Measurements from ENCODE around the gene IL22RA1. TPM values are rescaled to one million over a fixed set of nuclear protein-coding genes. Genes with fewer than 3 reads are reported as not detected.

Gene IL22RA1
- total and polyA plus RNA-seq, 12 donors, result 0.06 to 0.76 (median 0.26) TPM; not detected in 2

- Histone ChIP-seq H3K9me3 (replicated peaks in 1 of 3) (no peaks in the 10 kb centered on the region), H3K36me3 (replicated peaks in 1 of 2) (no peaks in the 10 kb centered on the region), H3K4me3 (no peak overlapping the region), H3K27me3 (no peaks in the 10 kb centered on the region), H3K4me1 (replicated peaks in 1 of 2) (no peaks in the 10 kb centered on the region), H3K27ac (no peak overlapping the region)
- intact Hi-C loops (cut with DNase I), result no loop called here
- WGBS, 4 donors, result 82 to 93% (median 91%) methylated on average over 3 of the region's 3 CpGs
- TF ChIP-seq POLR2A (IDR thresholded peaks at IDR 0.05), result no peak
- TF ChIP-seq, protein P1, sequence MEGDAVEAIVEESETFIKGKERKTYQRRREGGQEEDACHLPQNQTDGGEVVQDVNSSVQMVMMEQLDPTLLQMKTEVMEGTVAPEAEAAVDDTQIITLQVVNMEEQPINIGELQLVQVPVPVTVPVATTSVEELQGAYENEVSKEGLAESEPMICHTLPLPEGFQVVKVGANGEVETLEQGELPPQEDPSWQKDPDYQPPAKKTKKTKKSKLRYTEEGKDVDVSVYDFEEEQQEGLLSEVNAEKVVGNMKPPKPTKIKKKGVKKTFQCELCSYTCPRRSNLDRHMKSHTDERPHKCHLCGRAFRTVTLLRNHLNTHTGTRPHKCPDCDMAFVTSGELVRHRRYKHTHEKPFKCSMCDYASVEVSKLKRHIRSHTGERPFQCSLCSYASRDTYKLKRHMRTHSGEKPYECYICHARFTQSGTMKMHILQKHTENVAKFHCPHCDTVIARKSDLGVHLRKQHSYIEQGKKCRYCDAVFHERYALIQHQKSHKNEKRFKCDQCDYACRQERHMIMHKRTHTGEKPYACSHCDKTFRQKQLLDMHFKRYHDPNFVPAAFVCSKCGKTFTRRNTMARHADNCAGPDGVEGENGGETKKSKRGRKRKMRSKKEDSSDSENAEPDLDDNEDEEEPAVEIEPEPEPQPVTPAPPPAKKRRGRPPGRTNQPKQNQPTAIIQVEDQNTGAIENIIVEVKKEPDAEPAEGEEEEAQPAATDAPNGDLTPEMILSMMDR (IDR thresholded peaks at IDR 0.05), result no peak
- no peak for DNase-seq
These were observed 35.5 kb upstream of the IL22RA1 start for GRCh38 chr1:24178407-24178806.

DNA sequence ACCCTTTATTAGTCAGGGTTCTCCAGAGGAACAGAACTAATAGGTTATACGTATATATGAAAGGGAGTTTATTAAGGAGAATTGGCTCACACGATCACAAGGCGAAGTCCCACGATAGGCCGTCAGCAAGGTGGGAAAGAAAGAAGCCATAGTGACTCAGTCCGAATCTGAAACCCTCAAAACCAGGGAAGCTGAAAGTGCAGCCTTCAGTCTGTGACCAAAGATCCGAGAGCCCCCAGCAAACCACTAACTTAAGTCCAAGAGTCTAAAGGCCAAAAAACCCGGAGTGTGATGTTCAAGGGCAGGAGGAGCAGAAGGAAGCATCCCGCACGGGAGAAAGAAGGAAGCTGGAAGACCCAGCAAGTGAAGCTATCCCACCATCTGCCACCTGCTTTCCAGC, 34.2 kb upstream of the IL22RA1 start:
- Histone ChIP-seq H3K9me3 (replicated peaks in 1 of 3) (no peaks in the 10 kb centered on the region), H3K36me3 (replicated peaks in 1 of 2) (no peaks in the 10 kb centered on the region), H3K4me3 (no peak overlapping the region), H3K4me1 (replicated peaks in 1 of 2) (no peaks in the 10 kb centered on the region), H3K27ac (no peak overlapping the region), H3K27me3 (no peaks in the 10 kb centered on the region)
- intact Hi-C loops (cut with DNase I), result no loop called here
- DNase-seq, result no peak
- 88 to 93% (median 92%) methylated on average over 10 of the region's 10 CpGs for WGBS, 4 donors
- no peak for TF ChIP-seq POLR2A (IDR thresholded peaks at IDR 0.05)
- TF ChIP-seq, protein P1 (IDR thresholded peaks at IDR 0.05), result no peak

DNA sequence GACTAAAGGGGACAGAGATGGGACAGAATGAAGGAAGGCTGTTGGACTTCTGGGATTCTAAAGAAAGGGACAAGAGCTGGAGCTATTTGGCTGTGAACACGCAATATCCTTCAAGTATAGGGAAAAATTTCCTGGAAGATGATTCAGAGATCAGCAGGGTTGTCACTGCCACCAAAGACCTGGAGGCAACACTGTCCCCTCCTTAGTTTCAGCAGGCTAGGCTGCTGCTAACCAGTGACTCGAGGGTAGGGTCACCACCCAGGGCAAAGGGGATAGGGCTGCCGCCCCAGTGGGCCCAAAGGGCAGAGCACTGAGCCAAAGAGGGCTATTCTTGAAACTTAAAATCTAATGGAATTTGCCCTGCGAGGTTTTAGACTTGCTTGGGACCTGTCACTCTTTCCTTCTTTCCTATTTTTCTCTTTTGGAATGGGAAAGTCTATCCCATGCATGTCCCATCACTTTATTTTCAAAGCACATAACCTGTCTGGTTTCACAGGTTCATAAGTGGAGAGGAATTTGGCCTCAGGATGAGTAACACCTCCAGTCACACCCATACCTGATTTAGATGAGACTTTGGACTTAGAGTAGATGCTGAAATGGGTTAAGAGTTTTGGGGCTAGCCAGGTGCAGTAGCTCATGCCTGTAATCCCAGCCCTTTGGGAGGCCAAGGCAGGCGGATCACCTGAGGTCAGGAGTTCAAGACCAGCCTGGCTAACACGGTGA, 32.3 kb upstream of the IL22RA1 start:
- H3K36me3 ChIP-seq (replicated peaks in 1 of 2), result no peaks in the 10 kb centered on the region
- no peaks in the 10 kb centered on the region for H3K9me3 ChIP-seq (replicated peaks in 1 of 3)
- H3K27me3 ChIP-seq, result no peaks in the 10 kb centered on the region
- no peak overlapping the region for H3K27ac ChIP-seq
- no peak overlapping the region for H3K4me3 ChIP-seq
- TF ChIP-seq, protein P1 (IDR thresholded peaks at IDR 0.05), result no peak
- TF ChIP-seq POLR2A (IDR thresholded peaks at IDR 0.05), result no peak
- H3K4me1 ChIP-seq (replicated peaks in 1 of 2), result no peaks in the 10 kb centered on the region
- intact Hi-C loops (cut with DNase I), result no loop called here
- WGBS, 4 donors, result 88 to 90% (median 89%) methylated on average over 5 to 6 of the region's 6 CpGs
- no peak for DNase-seq

DNA sequence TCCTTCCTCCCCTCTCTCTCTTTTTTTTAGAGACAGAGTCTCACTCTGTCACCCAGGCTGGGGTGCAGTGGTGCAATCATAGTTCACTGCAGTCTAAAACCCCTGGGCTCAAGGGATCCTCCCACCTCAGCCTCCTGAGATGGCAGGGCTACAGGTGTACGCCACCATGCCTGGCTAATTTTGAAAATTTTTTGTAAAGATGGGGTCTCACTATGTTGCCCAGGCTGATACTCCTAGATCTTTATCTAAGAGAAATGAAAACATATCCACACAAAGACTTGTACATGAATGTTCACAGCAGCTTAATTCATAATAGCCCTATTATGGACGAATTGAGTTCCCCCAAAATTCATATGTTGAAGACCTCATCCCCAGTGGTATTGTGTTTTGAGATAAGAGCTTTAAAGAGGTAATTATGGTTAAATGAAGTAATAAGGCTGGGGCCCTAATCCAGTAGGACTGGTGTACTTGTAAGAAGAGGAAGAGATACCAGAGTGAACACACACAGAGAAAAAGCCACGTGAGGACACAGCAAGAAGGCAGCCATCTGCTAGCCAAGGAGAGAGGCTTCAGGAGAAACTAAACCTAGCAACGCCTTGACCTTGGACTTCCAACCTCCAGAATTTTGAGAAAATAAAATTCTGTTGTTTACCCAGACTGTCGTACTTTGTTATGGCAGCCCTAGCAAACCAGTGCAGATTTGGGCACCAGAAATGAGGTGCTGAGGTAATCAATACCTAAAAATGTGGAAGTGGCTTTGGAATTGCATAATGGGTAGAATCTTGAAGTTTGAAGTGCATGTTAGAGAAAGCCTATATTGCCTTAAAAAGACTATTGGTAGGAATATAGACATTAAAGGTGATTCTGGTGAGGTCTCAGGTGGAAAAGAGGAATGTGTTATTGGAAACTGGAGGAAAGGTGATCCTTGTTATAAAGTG, 31.0 kb upstream of the IL22RA1 start:
- Histone ChIP-seq H3K4me3 (no peak overlapping the region), H3K27me3 (no peaks in the 10 kb centered on the region), H3K36me3 (replicated peaks in 1 of 2) (no peaks in the 10 kb centered on the region), H3K4me1 (replicated peaks in 1 of 2) (no peaks in the 10 kb centered on the region), H3K9me3 (replicated peaks in 1 of 3) (no peaks in the 10 kb centered on the region), H3K27ac (no peak overlapping the region)
- DNase-seq, result no peak
- intact Hi-C loops (cut with DNase I), result no loop called here
- TF ChIP-seq POLR2A (IDR thresholded peaks at IDR 0.05), result no peak
- TF ChIP-seq, protein P1 (IDR thresholded peaks at IDR 0.05), result no peak
- WGBS, 4 donors, result 80 to 84% (median 83%) methylated on average over 5 of the region's 5 CpGs
